AG04450 (cell line): Measurements from ENCODE around the gene FAM163A. TPM values are rescaled to one million over a fixed set of nuclear protein-coding genes. Genes with fewer than 3 reads are reported as not detected.

Experiments used
- CTCF ChIA-PET: fragments of 300-600, 350-600 bp; formaldehyde crosslinking; extraction: SDS; loops from one replicate; lab custom pipeline; 2022; ENCODE audit warnings: antibody characterized with exemption, inconsistent platforms; lab: Charles Lee
- POLR2A ChIA-PET: fragments of 350-600 bp; formaldehyde crosslinking; extraction: SDS; loops from one replicate; lab custom pipeline; 2021; ENCODE audit warnings: antibody characterized with exemption, inconsistent platforms; lab: Yijun Ruan, JAX
- DNase-seq: peaks from one replicate; pipeline ENCODE4 v3.0.0-alpha.2; 2011; ENCODE audit warnings: low read depth, low spot score
- H3K27ac ChIP-seq: one replicate; pipeline ENCODE4 v1.5.1; 2012; ENCODE audit warnings: low read depth, low read length, control low read depth
- H3K27me3 ChIP-seq: one replicate; pipeline ENCODE4 v1.6.0; 2012; ENCODE audit warnings: low read length; ENCODE audit not compliant: control insufficient read depth, insufficient read depth
- H3K4me3 ChIP-seq: 2 replicates; pipeline ENCODE4 v1.5.1; 2011; ENCODE audit warnings: mild to moderate bottlenecking, low read depth, low read length, control low read depth
- H3K9me3 ChIP-seq: 2 replicates; pipeline ENCODE4 v1.5.1; 2012; ENCODE audit warnings: low read length; ENCODE audit not compliant: control insufficient read depth, insufficient read depth
- CTCF ChIP-seq: IDR thresholded peaks from 2 replicates; pipeline ENCODE4 v1.5.1; 2011; ENCODE audit warnings: low read depth, low read length, control low read depth, inconsistent platforms
- polyA plus RNA-seq: library from polyadenylated mRNA; depleted of rRNA; stranded (reverse); fragments of >200 nt; gene quantifications from 2 replicates; pipeline ENCODE4 v1.2.3, GENCODE V29; 2011

FAM163A gene
- polyA plus RNA-seq, 1 experiment, result not detected

GRCh38 chr1:179786815-179787685, 44.0 kb downstream of the FAM163A start:
- CTCF ChIA-PET, result interaction anchor here (2.6 to 7.1 kb wide), 2 partner anchors 23 to 28 kb away, joined by 11 to 32 read pairs; no protein-coding TSS in a partner anchor
- DNase-seq, result no peak
- no peak overlapping the region for H3K27ac ChIP-seq
- H3K27me3 ChIP-seq, result peaks cover 32% of the 10 kb centered on the region
- no peaks in the 10 kb centered on the region for H3K9me3 ChIP-seq
- no peak for TF ChIP-seq CTCF
- no peak overlapping the region for H3K4me3 ChIP-seq
- POLR2A ChIA-PET, result no interaction called here

- CTCF ChIA-PET, result interaction anchor here (2.6 to 7.1 kb wide), 2 partner anchors 22 to 27 kb away, joined by 11 to 32 read pairs; no protein-coding TSS in a partner anchor
- no peak for TF ChIP-seq CTCF
- Histone ChIP-seq H3K4me3 (no peak overlapping the region), H3K27me3 (peaks cover 27% of the 10 kb centered on the region), H3K9me3 (no peaks in the 10 kb centered on the region), H3K27ac (no peak overlapping the region)
- no peak for DNase-seq
- POLR2A ChIA-PET, result no interaction called here
Measured at GRCh38 chr1:179788259-179788658, 45.2 kb downstream of the FAM163A start.

DNA sequence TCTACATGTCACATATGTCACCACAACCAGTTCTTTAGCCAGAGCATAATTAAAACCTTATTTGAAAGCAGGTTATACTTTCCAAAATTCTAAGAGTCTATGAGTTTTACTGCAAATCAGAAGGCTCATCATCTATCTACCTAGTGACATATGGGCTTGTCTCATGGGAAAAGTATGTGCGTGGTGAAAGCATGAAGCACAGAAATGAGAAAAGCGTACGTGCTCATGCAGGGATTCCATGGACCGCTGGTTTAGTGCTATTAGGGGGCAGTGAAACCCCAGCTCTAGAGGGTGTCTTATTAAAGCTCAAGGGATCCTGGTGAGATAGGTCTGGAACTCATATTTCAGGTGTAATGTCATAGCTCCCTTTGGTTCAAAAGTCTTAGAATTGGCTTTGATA, 50.2 kb downstream of the FAM163A start:
- CTCF ChIA-PET, result interaction anchor here (2.0 to 4.1 kb wide), 4 partner anchors 16 to 87 kb away, joined by 9 to 29 read pairs (median 10); no protein-coding TSS in a partner anchor
- POLR2A ChIA-PET, result no interaction called here

DNA sequence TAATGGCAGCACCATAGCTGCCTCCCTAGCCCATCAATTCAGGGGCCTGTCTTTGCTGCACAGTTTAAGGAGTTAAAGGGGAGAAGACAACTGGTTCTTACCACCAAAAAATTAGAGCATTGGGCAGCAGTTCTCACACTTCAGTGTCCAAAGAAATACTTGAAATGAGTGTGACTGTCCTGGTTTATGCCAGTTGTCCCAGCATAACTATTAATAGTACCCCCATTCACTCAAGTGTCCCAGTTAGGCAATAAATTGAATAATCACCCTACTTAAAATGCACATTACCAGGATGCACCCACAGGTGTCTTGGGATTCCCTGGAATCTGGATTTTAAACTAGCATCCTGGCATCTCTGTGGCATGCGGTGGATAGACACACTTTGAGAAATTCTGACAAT, 51.1 kb downstream of the FAM163A start:
- ChIA-PET CTCF (interaction anchor here (2.0 to 2.6 kb wide), 2 partner anchors 16 to 20 kb away, joined by 9 to 11 read pairs; no protein-coding TSS in a partner anchor), POLR2A (no interaction called here)
- no peak overlapping the region for H3K4me3 ChIP-seq
- H3K27me3 ChIP-seq, result peaks cover 30% of the 10 kb centered on the region
- no peak overlapping the region for H3K27ac ChIP-seq
- no peak for DNase-seq
- H3K9me3 ChIP-seq, result no peaks in the 10 kb centered on the region
- TF ChIP-seq CTCF, result no peak

More for the DNA sequence above, 50.2 kb downstream of the FAM163A start:
- TF ChIP-seq CTCF, result no peak
- Histone ChIP-seq H3K4me3 (no peak overlapping the region), H3K27ac (no peak overlapping the region), H3K9me3 (no peaks in the 10 kb centered on the region), H3K27me3 (peaks cover 28% of the 10 kb centered on the region)
- no peak for DNase-seq

DNA sequence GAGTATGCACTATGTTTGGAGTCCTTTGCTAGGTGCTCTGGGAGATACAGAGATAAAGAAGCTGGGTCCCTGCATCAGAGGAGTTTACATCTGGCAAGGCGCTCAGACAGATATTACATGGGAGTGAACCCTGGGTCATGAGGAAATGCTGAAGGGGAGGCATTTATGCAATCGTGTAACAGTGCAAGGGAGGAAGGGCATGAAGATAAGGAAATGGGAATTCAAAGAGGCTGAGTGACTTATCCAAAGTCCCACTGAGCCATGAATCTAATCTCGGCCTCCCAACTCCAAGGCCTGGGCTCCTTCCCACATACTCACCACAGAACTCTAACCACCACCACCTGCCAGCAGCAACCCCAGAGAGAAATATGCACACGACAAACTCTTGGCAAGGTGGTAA, 51.6 kb downstream of the FAM163A start:
- TF ChIP-seq CTCF, result no peak
- POLR2A ChIA-PET, result no interaction called here
- CTCF ChIA-PET, result interaction anchor here (1.5 to 2.6 kb wide), 2 partner anchors 15 to 88 kb away, joined by 5 to 9 read pairs; no protein-coding TSS in a partner anchor
- DNase-seq, result no peak
- Histone ChIP-seq H3K4me3 (no peak overlapping the region), H3K9me3 (no peaks in the 10 kb centered on the region), H3K27ac (no peak overlapping the region), H3K27me3 (peaks cover 33% of the 10 kb centered on the region)
